HG03521 (cell line): ENCODE measurements around the gene ADARB2.

ENCODE experiments used
- ATAC-seq: cut with Tn5 transposase; IDR thresholded peaks from one replicate; pipeline ENCODE4 v1.9.1; 2021; ENCODE audit warnings: mild to moderate bottlenecking, moderate library complexity; ENCODE audit not compliant: unreplicated experiment

Gene ADARB2

GRCh38 chr10:1188558-1189135 lies 548.7 kb downstream of the ADARB2 start:
- ATAC-seq, result no peak

DNA sequence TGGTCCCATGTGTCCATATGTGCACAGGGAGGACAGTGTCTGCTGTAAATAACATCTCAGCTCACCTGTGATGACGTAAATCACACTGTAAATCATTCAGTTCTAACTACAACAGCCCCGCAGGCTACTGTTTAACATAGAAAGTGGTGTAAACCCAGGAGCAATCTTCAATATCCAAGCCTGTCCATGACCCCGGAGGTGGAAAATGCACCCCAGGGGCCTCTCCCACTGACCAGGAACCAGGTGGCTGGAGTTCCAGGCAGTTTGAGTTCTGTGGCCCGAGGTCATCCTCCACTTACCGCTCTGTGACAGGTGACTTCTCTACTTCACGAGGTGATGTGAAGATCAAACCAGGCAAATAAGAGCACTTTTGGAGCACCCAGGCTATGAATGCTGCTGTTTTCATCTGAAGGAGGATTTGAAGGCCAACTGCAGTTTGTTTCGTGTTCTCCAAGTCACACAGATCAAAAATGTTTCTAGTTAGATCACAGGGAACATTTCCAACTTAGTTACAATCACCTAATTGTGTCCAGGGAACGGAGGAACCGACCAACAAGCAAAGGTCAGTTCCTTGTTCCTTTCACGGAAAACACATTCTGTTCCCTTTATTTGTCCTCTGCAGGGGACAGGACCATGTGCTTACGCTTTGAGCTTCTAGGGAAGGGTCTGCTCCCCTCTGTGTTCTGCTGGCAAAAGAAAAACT lies 549.3 kb downstream of the ADARB2 start:
- ATAC-seq, result no peak

DNA sequence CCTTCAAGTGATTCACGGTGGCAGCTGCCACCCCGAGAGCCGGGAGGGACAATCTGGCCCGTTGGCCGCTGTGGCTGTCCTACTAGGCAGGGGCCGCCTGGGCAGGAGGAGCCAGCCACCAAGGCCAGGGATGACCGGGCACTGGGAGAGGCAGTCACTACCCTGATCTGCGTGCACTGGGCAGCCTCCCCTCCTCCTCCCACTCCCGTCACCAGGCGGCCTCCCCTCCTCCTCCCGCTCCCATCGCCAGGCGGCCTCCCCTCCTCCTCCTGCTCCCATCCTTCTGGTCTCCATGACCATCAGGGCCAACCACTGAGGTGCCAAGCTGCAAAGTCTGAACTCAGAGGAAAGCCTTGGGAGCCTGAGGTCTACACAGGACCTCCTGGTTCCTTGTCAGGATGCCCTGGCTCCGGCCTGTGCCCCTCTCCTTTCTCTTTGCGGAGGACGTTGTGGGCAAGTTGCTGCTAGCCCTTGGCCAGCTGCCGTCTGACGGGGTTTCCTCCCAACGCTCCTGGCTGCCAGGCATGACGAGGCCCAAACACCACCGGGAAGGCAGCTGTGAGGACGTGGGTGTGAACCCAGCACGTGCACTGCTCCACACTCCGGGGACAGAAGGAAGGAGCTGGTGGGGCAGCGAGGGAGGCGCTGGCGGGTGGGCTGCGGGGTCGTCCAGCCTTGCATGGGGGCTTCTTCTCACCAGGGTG lies 550.0 kb downstream of the ADARB2 start:
- no peak for ATAC-seq

DNA sequence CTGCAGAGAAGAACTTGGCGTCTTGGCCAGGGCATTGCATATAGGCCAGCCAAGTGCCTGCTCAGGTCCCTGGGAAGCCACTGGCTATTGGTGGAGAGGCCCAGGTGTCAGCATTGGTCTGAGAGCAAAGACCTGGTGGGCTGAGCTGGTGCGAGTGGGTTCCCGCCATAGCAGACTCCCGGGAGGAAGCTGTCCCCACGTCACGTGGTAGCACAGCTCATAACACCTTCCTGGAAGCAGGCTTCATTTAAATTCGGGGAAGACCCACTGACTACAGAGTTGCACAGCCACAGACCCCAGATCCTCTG lies 550.7 kb downstream of the ADARB2 start:
- no peak for ATAC-seq

GRCh38 chr10:1185911-1186682 lies 551.2 kb downstream of the ADARB2 start:
- no peak for ATAC-seq

DNA sequence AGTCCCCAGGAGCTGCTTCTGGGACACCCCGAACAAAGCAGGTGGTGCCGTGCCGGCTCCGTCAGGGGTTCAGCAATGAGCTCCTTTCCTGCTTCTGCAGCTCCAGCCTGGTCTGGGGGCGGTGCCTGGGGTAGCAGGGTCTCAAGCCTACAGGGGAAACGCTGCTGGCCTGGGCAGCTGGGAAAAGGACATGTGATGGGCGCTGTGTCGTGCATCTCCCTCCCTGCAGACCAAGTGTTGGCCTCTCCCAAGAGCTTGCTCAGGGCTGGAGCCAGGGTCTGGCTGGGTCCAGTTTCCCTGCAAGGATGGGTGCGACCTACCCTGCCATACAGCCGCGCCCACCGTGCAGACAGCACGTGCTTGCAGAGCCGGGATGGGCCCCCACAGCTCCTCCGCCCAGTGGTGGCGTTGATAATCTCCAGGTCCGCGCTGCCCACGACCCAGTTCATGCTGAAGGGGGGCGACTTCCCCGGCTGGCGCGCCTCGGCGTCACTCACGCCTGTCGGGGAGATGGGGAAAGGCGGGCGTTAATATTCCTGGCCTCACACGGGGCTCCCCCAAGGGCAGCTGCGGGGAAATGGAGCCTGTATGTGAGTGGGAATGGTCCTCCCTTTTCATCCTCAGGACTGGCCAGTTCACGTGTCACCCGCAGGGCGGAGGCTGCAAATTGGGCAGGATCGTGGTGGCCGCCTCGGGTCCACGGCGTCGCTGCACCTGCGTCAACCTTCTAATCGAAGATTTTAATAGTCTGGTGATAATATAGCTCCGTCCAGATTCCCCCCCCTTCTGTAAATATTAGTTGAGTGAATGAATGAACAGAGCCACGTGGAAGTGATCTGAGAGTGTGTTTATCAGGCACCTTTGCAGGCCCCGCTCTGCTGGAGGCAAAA lies 552.5 kb downstream of the ADARB2 start:
- ATAC-seq, result no peak

DNA sequence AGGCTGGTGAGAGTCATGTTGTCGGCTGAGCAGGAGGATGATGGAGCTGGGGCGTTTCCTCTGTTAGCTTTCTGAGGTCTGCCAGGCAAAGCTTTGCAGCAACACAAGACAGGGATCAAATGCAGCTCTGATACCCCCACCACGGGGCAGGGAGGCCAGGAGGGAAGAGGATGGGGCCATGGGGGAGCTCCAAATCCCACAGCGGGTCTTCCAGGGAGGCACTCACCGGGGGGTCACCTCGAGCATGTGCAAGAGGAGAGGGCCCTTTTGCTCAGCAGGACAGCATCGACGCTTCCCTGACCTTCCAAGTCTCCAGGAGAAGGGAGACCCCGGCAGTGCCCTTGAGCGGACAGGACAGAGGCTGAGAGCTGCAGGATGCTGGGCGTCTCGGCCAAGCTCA lies 553.6 kb downstream of the ADARB2 start:
- no peak for ATAC-seq

DNA sequence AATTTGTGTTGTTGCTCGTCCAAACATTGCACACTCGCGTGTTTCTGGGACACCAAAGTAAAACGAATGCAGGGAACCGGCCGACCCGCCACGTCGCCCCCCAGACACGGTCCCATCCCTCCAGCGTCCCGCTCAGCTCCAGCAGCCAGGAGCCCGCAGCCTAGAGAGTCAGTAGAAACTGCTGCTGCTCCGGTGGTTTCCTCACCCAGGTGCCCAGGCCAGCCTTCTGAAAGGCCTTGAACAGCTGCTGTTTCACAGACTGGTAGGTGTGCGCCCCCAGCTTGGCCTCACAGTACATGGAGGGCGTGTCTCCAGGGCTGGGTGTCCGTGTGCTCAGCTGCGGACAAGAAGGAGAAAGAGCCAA lies 554.3 kb downstream of the ADARB2 start:
- no peak for ATAC-seq

GRCh38 chr10:1182280-1183032 lies 554.9 kb downstream of the ADARB2 start:
- no peak for ATAC-seq

- no peak for ATAC-seq
Observed at GRCh38 chr10:1180836-1181235, 556.5 kb downstream of the ADARB2 start.

DNA sequence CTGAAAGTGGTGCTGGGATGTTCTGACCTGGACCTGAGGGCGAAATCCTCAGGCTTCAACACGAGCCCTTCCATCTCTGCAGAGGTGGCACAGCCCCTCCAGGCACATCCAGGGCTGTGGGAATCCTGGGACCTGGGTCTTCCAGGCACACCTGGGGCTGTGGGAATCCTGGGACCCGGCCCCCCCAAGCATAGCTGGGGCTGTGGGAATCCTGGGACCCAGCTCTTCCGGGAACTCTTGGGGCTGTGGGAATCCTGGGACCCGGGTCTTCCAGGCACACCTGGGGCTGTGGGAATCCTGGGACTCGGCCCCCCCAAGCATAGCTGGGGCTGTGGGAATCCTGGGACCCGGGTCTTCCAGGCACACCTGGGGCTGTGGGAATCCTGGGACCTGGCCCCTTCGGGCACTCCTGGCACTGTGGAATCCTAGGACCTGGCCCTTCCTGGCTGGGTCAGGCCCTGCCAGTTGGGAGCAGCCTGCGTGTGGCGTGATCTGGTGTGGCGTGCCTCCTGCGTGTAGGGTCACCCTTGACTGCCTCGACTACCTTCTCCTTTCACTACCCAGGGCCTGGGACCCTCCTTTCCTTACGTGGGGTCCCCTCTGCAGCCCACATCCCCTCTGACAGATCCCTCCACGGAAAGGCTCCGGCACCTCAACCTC lies 557.1 kb downstream of the ADARB2 start:
- no peak for ATAC-seq

DNA sequence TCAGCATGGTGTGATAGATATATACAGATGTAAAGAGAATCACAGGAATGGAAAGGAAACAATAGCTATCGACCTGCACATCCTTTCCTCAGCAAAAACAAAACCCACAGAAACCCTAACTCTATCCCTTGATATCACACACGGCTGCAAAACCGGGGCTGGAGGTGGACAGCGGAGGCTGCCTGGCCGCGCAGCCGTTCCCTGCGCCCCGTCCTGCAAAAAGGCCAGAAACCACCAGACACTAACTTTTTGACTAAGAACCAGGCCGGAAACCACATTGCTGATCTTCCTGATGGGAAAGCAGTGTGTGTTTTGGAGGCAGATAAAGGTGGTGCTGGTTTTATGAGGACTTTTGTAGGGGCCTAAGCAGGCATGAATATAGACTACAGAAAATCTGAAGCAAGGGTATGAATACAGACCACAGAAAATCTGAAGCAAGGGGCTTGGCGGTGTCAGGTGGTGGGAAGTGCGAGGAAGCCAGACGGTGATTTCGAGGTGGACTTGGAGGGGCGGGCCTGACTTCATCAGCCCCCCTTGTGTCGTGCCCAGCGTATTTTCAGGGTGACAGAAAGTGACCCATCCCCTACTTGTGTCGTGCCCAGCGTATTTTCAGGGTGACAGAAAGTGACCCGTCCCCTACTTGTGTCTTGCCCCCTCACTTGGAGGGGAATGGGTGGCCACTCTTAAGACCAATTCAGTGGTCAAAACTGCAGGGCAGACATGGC lies 557.8 kb downstream of the ADARB2 start:
- no peak for ATAC-seq

DNA sequence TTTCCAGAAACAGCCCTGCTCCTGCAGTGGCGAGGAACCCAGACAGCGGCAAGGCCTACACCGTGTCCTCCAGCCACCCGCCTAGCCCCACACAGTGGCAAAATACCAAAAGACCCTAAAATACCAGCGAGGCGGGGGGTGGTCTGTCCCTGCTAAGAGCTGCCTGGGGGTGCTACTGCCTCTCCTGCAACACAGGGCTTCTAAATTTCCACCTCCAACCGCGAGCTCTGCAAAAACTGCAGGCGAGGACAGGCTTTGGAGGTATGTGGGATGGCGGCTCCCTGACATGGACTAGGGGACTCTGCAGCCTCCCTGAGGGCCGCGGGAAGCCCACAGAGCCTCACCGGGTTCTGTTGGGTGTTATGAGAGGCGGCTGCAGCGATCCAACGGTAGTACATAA lies 558.8 kb downstream of the ADARB2 start:
- no peak for ATAC-seq

DNA sequence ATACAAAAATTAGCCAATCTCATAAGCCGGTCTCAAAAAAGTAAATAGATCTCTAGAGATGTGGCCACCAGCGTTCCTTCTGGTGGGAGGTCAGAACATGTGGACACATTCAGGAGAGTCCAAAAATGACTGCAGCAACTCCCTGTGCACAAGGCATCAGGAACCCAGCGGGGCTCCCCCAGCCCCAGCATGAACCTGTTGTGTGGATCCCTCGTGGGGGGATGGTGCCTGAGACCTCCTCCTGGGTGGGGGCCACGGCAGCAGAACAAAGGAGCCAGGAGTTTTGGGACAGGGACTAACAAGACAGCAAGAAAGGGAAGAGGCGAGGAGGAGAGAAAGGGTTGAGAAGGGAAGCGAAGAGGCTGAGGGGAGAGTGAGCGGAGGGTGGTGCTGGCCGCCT lies 559.4 kb downstream of the ADARB2 start:
- no peak for ATAC-seq

DNA sequence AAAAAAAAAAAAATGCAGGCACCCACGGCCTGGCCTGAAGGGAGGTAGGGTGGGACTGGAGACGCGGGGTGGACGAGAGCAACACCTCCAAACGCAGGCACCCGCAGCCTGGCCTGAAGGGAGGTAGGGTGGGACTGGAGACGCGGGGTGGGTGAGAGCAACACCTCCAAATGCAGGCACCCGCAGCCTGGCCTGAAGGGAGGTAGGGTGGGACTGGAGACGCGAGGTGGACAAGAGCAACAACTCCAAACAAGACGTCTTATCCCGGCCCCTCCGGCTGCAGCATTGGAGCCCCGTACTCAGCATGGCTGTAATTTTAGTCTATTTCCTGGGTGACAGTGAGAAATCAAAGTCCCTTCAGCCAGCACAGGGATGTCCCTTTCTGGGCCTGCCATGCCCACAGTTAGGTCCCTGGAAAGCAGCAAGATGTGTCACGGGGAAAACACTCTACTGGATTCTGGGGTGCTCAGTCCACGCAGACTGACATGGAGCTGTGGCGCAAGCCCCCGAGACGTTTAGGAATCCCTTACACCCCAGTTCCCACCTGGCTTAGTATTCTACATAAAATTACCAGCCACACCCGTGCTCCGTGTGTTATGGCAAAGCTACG lies 561.3 kb downstream of the ADARB2 start:
- no peak for ATAC-seq

DNA sequence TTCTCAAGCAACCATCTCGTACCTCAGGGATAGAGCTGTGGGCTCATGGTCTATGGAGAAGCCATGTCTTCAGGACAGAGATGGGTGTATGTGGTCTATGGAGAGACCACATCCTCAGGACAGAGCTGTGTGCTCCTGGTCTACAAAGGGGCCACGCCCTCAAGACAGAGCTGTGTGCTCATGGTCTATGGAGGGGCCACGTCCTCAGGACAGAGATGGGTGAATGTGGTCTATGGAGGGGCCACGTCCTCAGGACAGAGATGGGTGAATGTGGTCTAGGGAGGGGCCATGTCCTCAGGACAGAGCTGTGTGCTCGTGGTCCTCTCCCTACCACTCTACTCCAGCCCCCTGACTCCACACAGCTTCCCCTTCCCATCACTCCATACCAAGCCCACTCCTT lies 563.3 kb downstream of the ADARB2 start:
- ATAC-seq, result no peak

- no peak for ATAC-seq
Observed at GRCh38 chr10:1173091-1173490, 564.2 kb downstream of the ADARB2 start.

GRCh38 chr10:1172256-1172984 lies 564.9 kb downstream of the ADARB2 start:
- ATAC-seq, result no peak
